Karpas-422 (cell line): ENCODE data around the gene MIA3. TPM values are rescaled to one million over a fixed set of nuclear protein-coding genes. Genes with fewer than 3 reads are reported as not detected.

ENCODE experiments used
- DNase-seq: peaks from one replicate; pipeline ENCODE4 v3.0.0-alpha.2; 2015
- H2AFZ ChIP-seq: fragments of 200-600 bp; sonication (generic); 2 replicates; pipeline ENCODE4 v1.6.1; 2014; ENCODE audit warnings: antibody characterized with exemption, low read length, mixed read lengths
- H3K27ac ChIP-seq: fragments of 200-600 bp; sonication (generic); 2 replicates; pipeline ENCODE4 v1.5.1; 2014; ENCODE audit warnings: mild to moderate bottlenecking, low read length, moderate library complexity
- H3K27me3 ChIP-seq: fragments of 200-600 bp; sonication (generic); 2 replicates; pipeline ENCODE4 v1.6.1; 2014; ENCODE audit warnings: low read length, mixed read lengths
- H3K36me3 ChIP-seq: fragments of 200-600 bp; sonication (generic); 2 replicates; pipeline ENCODE4 v1.6.1; 2014; ENCODE audit warnings: low read length, mixed read lengths; ENCODE audit not compliant: insufficient read depth
- H3K4me1 ChIP-seq: fragments of 200-600 bp; sonication (generic); 2 replicates; pipeline ENCODE4 v1.6.1; 2014; ENCODE audit warnings: mild to moderate bottlenecking, low read length, mixed read lengths
- H3K4me2 ChIP-seq: fragments of 200-600 bp; sonication (generic); 2 replicates; pipeline ENCODE4 v1.6.1; 2014; ENCODE audit warnings: low read length, low read depth, mild to moderate bottlenecking; ENCODE audit not compliant: poor library complexity, severe bottlenecking
- H3K4me3 ChIP-seq: fragments of 200-600 bp; sonication (generic); 2 replicates; pipeline ENCODE4 v1.5.1; 2014; ENCODE audit warnings: mild to moderate bottlenecking, antibody characterized with exemption, low read length, mixed read lengths
- H3K79me2 ChIP-seq: fragments of 200-600 bp; sonication (generic); 2 replicates; pipeline ENCODE4 v1.6.1; 2014; ENCODE audit warnings: mild to moderate bottlenecking, low read length, mixed read lengths
- H3K9ac ChIP-seq: fragments of 200-600 bp; sonication (generic); 2 replicates; pipeline ENCODE4 v1.6.0; 2014; ENCODE audit warnings: low read length
- H3K9me2 ChIP-seq: fragments of 200-600 bp; sonication (generic), shearing (Covaris generic); replicated peaks from 2 replicates; pipeline ENCODE4 v1.6.0; 2014; ENCODE audit warnings: mild to moderate bottlenecking, low read length, moderate library complexity; ENCODE audit not compliant: insufficient read depth
- H3K9me3 ChIP-seq: fragments of 300-700, 200-600 bp; sonication (generic); 2 replicates; pipeline ENCODE4 v1.6.1; 2014; ENCODE audit warnings: low read length, mixed read lengths
- H4K20me1 ChIP-seq: fragments of 200-600 bp; sonication (generic); 2 replicates; pipeline ENCODE4 v1.6.1; 2014; ENCODE audit warnings: mild to moderate bottlenecking, antibody characterized with exemption, low read length, low read depth; ENCODE audit not compliant: insufficient read depth
- total RNA-seq: library from RNA; depleted of rRNA; stranded (reverse); fragments of >200 nt; shearing (Covaris generic); gene quantifications from 2 replicates; pipeline ENCODE4 v1.2.3, GENCODE V29; 2014; ENCODE audit warnings: low replicate concordance

The MIA3 gene
- total RNA-seq, 1 experiment from 2014 or later: 106 TPM

- Histone ChIP-seq H3K79me2 (peaks cover 30% of the 10 kb centered on the region), H3K4me1 (no peaks in the 10 kb centered on the region), H4K20me1 (no peaks in the 10 kb centered on the region), H3K36me3 (peaks cover 14% of the 10 kb centered on the region; the same call in 1 of the 2 replicates), H3K27me3 (no peaks in the 10 kb centered on the region), H3K4me2 (no peak overlapping the region), H3K27ac (no peak overlapping the region), H2AFZ (no peak overlapping the region), H3K9me2 (no peaks in the 10 kb centered on the region), H3K9me3 (no peaks in the 10 kb centered on the region), H3K4me3 (no peak overlapping the region), H3K9ac (no peak overlapping the region)
- no peak for DNase-seq
Measured at GRCh38 chr1:222691016-222691415, 73.1 kb downstream of the MIA3 start.

- no peak for DNase-seq
- Histone ChIP-seq H3K27me3 (no peaks in the 10 kb centered on the region), H4K20me1 (no peaks in the 10 kb centered on the region), H3K4me3 (no peak overlapping the region), H3K27ac (no peak overlapping the region), H3K9me2 (no peaks in the 10 kb centered on the region), H3K79me2 (peaks cover 51% of the 10 kb centered on the region), H3K36me3 (peaks cover 6% of the 10 kb centered on the region; the same call in 1 of the 2 replicates), H3K4me1 (no peaks in the 10 kb centered on the region), H2AFZ (no peak overlapping the region), H3K4me2 (no peak overlapping the region), H3K9ac (no peak overlapping the region), H3K9me3 (no peaks in the 10 kb centered on the region)
Measured at GRCh38 chr1:222694927-222695326, 77.0 kb downstream of the MIA3 start.

DNA sequence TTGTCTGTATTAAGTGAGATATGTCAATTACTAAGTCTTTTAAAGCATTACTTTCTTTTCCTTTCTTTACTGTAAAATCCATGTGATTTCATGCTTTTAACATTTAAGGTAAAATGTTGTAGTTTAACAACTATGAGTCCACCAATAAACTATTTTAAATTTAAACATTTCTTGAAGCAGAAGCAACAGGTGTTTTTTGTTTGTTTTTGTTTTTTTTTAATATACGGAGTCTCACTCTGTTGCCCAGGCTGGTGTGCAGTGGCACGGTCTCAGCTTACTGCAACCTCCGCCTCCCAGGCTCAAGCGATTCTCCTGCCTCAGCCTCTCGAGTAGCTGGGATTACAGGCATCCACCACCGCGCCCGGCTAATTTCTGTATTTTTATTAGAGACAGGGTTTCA is 78.8 kb downstream of the MIA3 start:
- Histone ChIP-seq H4K20me1 (no peaks in the 10 kb centered on the region), H3K4me1 (no peaks in the 10 kb centered on the region), H3K4me3 (no peak overlapping the region), H3K4me2 (no peak overlapping the region), H3K36me3 (peaks cover 6% of the 10 kb centered on the region; the same call in 1 of the 2 replicates), H3K9me2 (no peaks in the 10 kb centered on the region), H3K27me3 (no peaks in the 10 kb centered on the region), H2AFZ (no peak overlapping the region), H3K79me2 (peaks cover 44% of the 10 kb centered on the region), H3K9ac (no peak overlapping the region), H3K27ac (no peak overlapping the region), H3K9me3 (no peaks in the 10 kb centered on the region)
- no peak for DNase-seq

- Histone ChIP-seq H3K79me2 (peaks cover 41% of the 10 kb centered on the region), H2AFZ (no peak overlapping the region), H3K4me3 (no peak overlapping the region), H3K27me3 (no peaks in the 10 kb centered on the region), H3K9me2 (no peaks in the 10 kb centered on the region), H3K9me3 (no peaks in the 10 kb centered on the region), H3K4me2 (no peak overlapping the region), H3K9ac (no peak overlapping the region), H4K20me1 (no peaks in the 10 kb centered on the region), H3K27ac (no peak overlapping the region), H3K36me3 (peaks cover 6% of the 10 kb centered on the region; the same call in 1 of the 2 replicates), H3K4me1 (no peaks in the 10 kb centered on the region)
- no peak for DNase-seq
Measured at GRCh38 chr1:222697203-222697602, 79.3 kb downstream of the MIA3 start.

GRCh38 chr1:222697826-222698225 is 79.9 kb downstream of the MIA3 start:
- Histone ChIP-seq H3K9me3 (no peaks in the 10 kb centered on the region), H4K20me1 (no peaks in the 10 kb centered on the region), H3K9ac (no peak overlapping the region), H3K79me2 (peaks cover 41% of the 10 kb centered on the region), H3K36me3 (peaks cover 5% of the 10 kb centered on the region; the same call in 1 of the 2 replicates), H3K9me2 (no peaks in the 10 kb centered on the region), H3K27ac (no peak overlapping the region), H3K4me1 (no peaks in the 10 kb centered on the region), H3K27me3 (no peaks in the 10 kb centered on the region), H2AFZ (no peak overlapping the region), H3K4me2 (no peak overlapping the region), H3K4me3 (no peak overlapping the region)
- DNase-seq: no peak

GRCh38 chr1:222702210-222702609 is 84.3 kb downstream of the MIA3 start:
- Histone ChIP-seq H3K79me2 (peaks cover 55% of the 10 kb centered on the region), H3K4me2 (no peak overlapping the region), H3K27me3 (no peaks in the 10 kb centered on the region), H4K20me1 (no peaks in the 10 kb centered on the region), H3K9me3 (peaks cover 14% of the 10 kb centered on the region), H3K27ac (no peak overlapping the region), H3K9ac (no peak overlapping the region), H3K9me2 (no peaks in the 10 kb centered on the region), H2AFZ (no peak overlapping the region), H3K36me3 (peaks cover 17% of the 10 kb centered on the region; the same call in 1 of the 2 replicates), H3K4me1 (no peaks in the 10 kb centered on the region), H3K4me3 (no peak overlapping the region)
- no peak for DNase-seq

DNA sequence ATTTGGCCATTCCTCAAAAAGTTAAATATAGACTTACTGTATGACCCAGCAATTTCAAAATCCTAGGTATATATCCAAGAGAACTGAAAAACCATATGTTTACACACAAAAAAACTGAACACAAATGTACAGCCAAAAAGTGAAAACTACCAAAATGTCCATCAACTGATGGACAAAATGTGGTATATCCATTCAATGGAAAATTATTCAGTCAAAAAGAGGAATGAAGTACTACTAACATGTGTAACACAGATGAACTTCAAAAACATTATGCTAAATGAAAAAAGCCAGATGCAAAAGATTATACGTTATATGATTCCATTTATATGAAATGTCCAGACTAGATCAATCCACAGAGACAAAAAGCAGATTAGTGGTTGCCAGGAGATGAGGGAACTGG is 86.4 kb downstream of the MIA3 start:
- no peaks in the 10 kb centered on the region for H3K9me2 ChIP-seq
- H3K9me3 ChIP-seq: peaks cover 14% of the 10 kb centered on the region
- no peak overlapping the region for H3K9ac ChIP-seq
- H3K4me2 ChIP-seq: no peak overlapping the region
- H4K20me1 ChIP-seq: no peaks in the 10 kb centered on the region
- no peak overlapping the region for H3K27ac ChIP-seq
- no peak for DNase-seq
- peaks cover 64% of the 10 kb centered on the region for H3K79me2 ChIP-seq
- no peak overlapping the region for H3K4me3 ChIP-seq
- no peaks in the 10 kb centered on the region for H3K4me1 ChIP-seq
- peaks cover 20% of the 10 kb centered on the region; the same call in 1 of the 2 replicates for H3K36me3 ChIP-seq
- no peaks in the 10 kb centered on the region for H3K27me3 ChIP-seq
- no peak overlapping the region for H2AFZ ChIP-seq

DNA sequence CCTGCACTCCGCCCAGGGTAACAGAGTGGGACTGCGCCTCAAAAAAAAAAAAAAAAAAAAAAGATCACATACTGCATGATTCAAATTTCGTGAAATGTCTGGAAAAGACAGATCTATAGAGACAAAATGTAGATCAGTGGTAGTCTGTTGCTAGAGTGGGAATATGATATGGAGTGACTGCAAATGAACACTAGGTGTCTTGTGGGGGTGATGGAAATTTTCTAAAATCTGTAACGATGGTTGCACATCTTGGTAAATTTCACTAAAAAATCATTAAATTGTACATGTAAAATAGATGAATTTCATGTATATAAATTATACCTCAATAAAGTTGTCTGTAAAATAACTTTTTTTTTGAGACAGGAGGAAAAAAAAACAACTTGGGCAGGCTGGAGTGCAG is 88.9 kb downstream of the MIA3 start:
- peaks cover 12% of the 10 kb centered on the region for H3K4me1 ChIP-seq

More for the DNA sequence above, 88.9 kb downstream of the MIA3 start:
- Histone ChIP-seq H3K9me2 (no peaks in the 10 kb centered on the region), H3K9ac (no peak overlapping the region), H3K27ac (no peak overlapping the region), H3K4me2 (no peak overlapping the region), H4K20me1 (no peaks in the 10 kb centered on the region), H3K36me3 (peaks cover 20% of the 10 kb centered on the region; the same call in 1 of the 2 replicates), H3K9me3 (peaks cover 14% of the 10 kb centered on the region), H2AFZ (no peak overlapping the region), H3K27me3 (no peaks in the 10 kb centered on the region), H3K79me2 (peaks cover 87% of the 10 kb centered on the region), H3K4me3 (no peak overlapping the region)
- DNase-seq: no peak
